GM18502 (cell line): ENCODE results near the gene GUCY1B1.
A peak's percentile ranks its signal among the peaks of the same experiment; 100 is the strongest.

Experiments
- ATAC-seq: cut with Tn5 transposase; IDR thresholded peaks from one replicate; pipeline ENCODE4 v1.9.1; 2021; ENCODE audit warnings: mild to moderate bottlenecking; ENCODE audit not compliant: unreplicated experiment, poor library complexity

Gene GUCY1B1

GRCh38 chr4:155758481-155759371, at the start of gene GUCY1B1:
Gene GUCY1B1 (plus strand): TSS chr4:155759021. CDS start chr4:155759141, 120 bp downstream.
- ATAC-seq: peak; percentile 99

- ATAC-seq: no peak
Measured at GRCh38 chr4:155709918-155710317, 48.9 kb upstream of the GUCY1B1 start.

- ATAC-seq: no peak
Measured at GRCh38 chr4:155711556-155711955, 47.3 kb upstream of the GUCY1B1 start.

DNA sequence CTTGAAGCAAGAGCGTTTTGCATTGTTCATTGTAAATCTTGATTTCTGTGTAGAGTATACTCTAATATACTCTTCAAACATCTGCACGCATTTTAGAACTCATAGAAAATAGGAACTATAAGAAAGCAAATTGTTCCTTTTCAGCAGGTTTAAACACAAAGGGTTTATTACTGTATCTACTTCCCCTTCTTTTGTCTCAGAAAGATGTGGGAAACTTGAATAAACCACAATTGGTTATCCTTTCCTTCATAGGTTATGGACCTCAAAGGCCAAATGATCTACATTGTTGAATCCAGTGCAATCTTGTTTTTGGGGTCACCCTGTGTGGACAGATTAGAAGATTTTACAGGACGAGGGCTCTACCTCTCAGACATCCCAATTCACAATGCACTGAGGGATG, 46.0 kb upstream of the GUCY1B1 start:
- ATAC-seq: no peak

DNA sequence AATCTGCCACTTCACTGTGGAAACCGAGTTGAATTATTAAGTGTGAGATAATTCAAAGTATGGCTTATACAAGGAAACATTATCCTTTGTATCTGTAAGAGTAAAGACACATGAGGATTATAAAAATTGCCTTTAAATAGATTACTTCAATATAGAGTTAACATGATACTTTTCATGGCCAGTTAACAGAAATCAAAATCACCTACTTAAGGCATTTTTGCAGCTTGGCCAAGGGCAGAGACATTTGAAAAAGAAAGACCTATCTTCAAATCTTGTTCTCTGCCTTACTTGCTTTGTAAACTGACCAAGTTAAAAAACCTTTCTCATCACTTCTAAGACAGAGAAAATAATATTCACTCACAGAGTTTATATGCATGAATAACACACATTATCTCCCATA, 44.9 kb upstream of the GUCY1B1 start:
- no peak for ATAC-seq

- no peak for ATAC-seq
Measured at GRCh38 chr4:155722336-155722735, 36.5 kb upstream of the GUCY1B1 start.

- ATAC-seq: no peak
Measured at GRCh38 chr4:155722816-155723499, 35.9 kb upstream of the GUCY1B1 start.

GRCh38 chr4:155724731-155725130, 34.1 kb upstream of the GUCY1B1 start:
- no peak for ATAC-seq

GRCh38 chr4:155734065-155734464, 24.8 kb upstream of the GUCY1B1 start:
- no peak for ATAC-seq

- no peak for ATAC-seq
Measured at GRCh38 chr4:155734951-155735350, 23.9 kb upstream of the GUCY1B1 start.

GRCh38 chr4:155735496-155735895, 23.3 kb upstream of the GUCY1B1 start:
- no peak for ATAC-seq

GRCh38 chr4:155738548-155738947, 20.3 kb upstream of the GUCY1B1 start:
- ATAC-seq: no peak

GRCh38 chr4:155741546-155741945, 17.3 kb upstream of the GUCY1B1 start:
- no peak for ATAC-seq

DNA sequence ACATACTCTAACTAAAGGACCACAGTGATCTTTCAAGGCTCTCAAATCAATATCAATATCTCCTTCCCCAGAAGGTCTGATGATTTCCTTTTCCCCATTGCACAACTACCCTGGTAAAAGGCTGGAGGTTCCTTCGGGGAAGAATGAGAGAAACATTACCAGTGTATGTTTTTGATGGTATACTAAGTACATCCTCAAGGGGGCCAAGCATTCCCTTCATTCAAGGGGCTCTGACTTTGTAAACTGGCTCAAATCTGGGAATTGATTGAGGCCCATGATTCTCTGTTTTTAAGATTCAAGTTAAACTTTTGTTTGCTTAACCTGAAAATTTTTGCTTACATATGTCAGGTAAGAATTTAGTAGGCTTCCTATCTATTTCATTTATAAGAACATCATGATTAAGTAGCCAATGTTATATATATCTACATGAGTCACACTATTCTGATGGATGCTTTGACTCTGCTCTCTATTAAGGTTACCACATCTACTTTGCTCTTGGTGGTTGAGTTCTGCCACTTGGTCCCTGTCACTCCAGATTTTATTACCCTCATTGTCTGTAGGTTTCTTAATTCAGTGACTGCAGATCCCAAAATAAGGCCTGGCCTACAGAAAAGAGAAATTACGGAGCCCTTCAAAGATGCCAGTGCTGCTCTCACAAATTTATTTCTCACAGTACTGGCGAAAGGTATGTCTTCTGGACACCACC, 16.4 kb upstream of the GUCY1B1 start:
- ATAC-seq: no peak

- ATAC-seq: no peak
Measured at GRCh38 chr4:155745984-155746383, 12.8 kb upstream of the GUCY1B1 start.

GRCh38 chr4:155748039-155748438, 10.8 kb upstream of the GUCY1B1 start:
- no peak for ATAC-seq

DNA sequence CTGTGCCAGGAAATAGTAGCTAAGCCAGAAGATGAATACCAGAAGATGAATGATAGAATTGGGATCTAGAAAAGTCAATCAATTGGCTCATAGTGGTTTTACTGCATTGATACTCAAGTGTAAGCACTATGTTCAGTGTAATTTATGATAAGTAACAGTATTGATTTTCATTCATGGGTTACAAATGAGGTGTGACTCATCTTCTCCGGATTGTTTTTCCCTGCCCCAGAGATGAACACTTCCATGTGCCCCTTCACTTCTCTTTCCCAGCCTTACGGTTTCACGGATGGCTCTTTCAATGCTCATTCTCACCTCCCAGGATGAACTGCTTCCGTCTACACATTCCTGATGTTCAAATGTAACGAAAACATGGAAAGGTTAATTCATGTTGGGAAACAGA, 9.8 kb upstream of the GUCY1B1 start:
- no peak for ATAC-seq

DNA sequence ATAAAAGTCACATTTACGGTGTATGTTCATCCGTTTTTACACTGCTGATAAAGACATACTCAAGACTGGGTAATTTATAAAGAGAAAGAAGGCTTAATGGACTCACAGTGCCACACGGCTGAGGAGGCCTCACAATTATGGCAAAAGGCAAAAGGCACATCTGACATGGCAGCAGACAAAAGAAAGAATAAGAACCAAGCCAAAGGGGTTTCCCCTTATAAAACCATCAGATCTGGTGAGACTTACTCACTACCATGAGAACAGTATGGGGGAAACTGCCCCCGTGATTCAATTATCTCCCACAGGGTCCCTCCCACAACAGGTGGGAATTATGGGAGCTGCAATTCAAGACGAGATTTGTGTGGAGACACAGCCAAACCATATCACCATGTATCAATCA, 7.3 kb upstream of the GUCY1B1 start:
- no peak for ATAC-seq

DNA sequence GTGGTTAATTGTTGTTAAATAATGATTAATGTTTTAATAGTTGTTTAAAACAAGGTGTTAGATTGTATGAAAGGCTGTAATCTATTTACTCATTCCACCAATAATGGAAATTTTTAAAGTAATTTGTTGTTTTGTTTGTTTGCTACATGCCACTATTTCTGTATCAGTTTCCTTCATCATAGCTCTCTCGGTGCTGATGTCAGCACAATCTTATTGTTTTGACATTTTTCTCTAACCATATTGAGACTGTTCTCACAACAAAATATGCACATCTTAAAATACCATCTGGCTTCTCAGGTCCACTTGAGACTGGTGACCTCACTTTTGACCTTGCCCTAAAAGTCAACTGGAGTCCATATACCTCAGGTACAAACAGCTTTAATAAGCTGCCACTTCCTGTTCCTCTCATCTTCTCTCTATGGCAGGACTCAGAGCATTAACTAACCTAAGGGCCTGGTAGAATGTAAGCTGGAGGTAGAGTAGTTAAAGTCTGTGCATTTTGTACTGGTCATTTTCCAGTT, 1.0 kb upstream of the GUCY1B1 start:
- no peak for ATAC-seq

DNA sequence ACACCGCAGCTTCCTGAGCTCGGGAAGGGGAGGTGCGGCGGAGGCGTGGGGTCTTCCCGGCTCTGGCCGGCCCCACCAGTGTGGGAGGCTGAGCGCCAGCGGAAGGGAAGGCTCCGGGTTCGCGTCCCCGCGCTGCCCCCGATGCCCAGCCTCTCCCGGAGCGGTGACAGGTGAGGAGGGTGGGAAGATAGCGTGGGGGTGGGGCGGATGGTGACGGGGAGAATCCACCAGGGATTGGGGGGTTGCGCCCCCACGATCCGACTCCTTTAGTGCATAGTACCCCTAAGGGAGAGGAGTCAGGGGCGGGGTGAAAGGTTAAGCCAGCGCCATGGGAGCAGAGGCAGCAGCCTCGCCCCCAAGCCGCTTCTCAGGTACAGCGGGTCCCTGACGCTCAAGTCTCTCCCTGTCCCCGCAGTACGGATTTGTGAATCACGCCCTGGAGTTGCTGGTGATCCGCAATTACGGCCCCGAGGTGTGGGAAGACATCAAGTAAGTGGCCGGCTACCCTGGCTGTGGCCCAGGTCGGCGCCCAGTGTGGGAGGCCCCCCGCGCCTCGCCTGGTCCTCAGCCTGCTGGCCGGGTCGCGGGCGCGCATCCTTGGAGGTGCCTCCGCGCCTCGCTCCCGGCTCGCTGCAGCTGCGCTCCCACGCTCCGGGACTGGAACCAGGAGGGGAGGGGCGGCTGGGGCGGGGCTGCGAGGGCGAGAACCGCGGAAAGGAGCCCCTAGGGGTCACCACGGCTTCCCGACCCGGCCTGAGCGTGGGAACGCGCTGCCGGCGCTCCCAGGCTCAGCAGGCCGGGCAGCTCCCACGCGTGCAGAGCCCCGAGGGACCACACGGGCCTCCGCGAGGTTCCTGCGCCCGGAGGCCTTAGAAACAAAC, 791 bp downstream of the GUCY1B1 start:
- peak; percentile 11 for ATAC-seq
